GM18870 (cell line): ENCODE results near the gene HAVCR2.
"Not testable (repeated sequence)": the region's sequence is repeated elsewhere in the genome, so short reads cannot be mapped to it uniquely, and the experiment has no call there.

Source experiments
- ATAC-seq: cut with Tn5 transposase; IDR thresholded peaks from one replicate; pipeline ENCODE4 v1.9.1; 2021; ENCODE audit warnings: moderate library complexity; ENCODE audit not compliant: unreplicated experiment

The HAVCR2 gene

DNA sequence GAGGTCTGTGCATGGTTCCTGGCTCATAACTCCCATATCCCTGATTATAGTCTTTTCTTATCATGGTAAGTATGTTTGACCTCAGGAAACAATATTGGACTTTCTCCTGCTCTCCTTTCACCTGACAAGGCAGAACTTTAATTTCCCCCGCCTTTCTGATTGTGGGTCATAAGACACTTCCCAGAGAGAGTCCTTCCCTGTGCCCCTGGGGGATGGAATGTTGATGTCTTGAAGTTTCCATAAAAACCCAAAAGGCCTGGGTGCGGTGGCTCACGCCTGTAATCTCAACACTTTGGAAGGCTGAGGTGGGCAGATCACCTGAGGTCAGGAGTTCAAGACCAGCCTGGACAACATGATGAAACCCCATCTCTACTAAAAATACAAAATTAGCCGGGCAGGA lies 61.8 kb downstream of the HAVCR2 start:
- not testable (repeated sequence) for ATAC-seq

DNA sequence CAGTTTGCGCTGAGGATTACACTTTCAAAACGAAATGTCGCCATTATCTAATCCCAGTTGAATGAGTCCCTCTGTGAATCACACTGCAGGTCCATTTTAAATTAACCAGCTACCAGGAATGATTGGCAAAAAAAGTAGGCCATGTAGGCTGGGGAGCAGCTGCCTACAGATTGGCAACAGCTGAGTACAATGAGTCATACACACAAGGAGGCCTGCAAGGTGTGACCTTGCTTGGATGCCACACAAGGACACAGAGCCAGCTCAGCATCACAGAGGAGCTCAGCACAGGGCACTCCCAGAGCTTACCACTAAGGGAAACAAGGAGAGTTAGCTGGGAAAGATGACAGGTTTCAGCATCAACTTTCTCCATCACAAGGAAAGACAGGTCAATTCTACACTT lies 62.8 kb downstream of the HAVCR2 start:
- no peak for ATAC-seq

DNA sequence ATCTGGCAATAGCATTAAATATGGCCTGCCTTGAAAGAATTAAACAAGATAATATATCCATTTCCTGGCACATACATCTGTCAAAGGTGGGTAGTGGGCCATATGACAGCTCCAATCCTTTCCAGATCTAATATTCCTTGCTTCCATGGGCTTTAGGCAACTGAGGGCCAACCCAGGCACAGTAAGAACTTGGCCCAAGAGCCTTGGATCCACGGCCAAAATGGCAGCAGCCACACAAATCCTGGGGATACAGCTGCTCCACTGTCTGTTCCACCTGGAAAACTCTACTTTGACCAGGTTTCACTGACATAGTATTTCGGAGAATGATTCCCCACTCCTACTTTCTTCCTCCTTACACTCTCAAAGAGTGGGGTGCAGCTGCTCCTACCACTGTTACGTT lies 63.2 kb downstream of the HAVCR2 start:
- no peak for ATAC-seq

DNA sequence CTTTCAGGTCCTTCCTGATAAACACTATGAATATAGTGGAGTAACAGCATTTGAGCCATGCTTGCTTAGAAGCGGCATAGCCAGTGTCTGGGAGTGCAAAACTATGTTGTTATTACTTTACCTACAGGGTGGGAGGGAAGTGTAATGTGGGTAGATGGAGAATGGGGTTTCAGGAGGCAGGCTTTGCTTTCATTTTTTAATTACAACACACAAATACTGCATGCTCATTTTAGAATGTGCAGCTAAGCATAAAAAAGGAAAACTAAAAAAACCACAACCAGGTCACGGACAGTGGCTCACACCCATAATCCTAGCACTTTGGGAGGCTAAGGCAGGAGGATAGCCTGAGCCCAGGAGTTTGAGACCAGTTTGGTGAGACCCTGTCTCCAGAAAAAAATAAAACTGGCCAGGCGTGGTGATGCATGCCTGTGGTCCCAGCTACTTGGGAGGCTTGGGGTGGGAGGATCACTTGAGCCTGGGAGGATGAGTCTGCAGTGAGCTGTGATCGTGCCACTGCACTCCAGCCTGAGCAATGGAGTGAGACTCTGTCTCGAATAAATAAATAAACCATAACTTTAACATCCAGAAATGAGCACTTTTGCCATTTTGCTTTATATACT lies 70.2 kb downstream of the HAVCR2 start:
- ATAC-seq = no peak
